ENCODE measurements around the gene RNF167. TPM values are rescaled to one million over a fixed set of nuclear protein-coding genes. Genes with fewer than 3 reads are reported as not detected.
A peak's percentile ranks its signal among the peaks of the same experiment; 100 is the strongest.

The RNF167 gene
- total RNA-seq, 2 donors from 2014 or later, result 66.9 to 68.6 TPM

DNA sequence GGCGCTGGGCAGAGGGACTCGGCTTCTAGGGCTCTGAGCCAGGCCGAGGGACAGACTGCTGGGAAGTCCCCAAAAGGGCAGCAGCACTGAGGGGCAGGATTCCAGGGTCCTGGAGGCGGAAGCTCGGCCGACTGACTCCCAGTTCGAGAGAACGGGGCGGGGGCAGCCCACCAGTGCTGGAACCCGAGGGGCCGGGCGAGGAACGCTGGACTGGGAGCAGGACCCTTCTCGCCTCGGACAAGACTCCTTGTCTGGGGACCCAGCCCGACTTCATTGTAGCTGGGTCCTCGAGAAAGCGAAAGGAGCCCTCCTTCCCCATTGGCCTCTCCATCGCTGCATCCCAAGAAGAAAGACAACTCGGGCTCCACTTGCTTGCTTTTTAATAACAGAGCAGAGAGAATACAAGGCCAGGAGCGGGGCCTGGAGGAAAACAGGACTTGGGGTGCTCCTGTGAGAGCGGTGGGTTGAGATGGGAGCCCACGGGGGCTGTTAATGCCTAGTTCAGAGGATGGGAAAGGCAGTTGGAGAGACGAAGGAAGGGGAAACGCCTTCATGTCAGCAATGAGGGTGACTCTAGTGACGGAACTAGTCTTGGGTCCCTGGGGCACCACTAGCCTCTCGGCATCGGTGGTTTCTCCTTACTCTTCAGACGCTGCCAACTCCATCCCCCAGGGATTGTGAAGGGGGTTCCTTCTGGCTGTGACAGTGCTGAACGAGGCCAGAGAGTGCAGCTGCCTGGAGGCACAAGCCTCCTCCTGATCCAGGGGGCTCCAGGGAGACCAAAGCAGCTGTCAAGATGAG is 47.9 kb downstream of the RNF167 start:
- no peaks in the 10 kb centered on the region for H3K27me3 ChIP-seq
- H3K4me3 ChIP-seq, result peak overlapping the region; percentile 91
- peak overlapping the region; percentile 96 to 97 for H3K27ac ChIP-seq
- H3K9me3 ChIP-seq, result no peaks in the 10 kb centered on the region
- peak; percentile 62 for DNase-seq (ENCODE audit: low spot score)
- peaks cover 10% of the 10 kb centered on the region for H3K36me3 ChIP-seq
- TF ChIP-seq, protein P1, sequence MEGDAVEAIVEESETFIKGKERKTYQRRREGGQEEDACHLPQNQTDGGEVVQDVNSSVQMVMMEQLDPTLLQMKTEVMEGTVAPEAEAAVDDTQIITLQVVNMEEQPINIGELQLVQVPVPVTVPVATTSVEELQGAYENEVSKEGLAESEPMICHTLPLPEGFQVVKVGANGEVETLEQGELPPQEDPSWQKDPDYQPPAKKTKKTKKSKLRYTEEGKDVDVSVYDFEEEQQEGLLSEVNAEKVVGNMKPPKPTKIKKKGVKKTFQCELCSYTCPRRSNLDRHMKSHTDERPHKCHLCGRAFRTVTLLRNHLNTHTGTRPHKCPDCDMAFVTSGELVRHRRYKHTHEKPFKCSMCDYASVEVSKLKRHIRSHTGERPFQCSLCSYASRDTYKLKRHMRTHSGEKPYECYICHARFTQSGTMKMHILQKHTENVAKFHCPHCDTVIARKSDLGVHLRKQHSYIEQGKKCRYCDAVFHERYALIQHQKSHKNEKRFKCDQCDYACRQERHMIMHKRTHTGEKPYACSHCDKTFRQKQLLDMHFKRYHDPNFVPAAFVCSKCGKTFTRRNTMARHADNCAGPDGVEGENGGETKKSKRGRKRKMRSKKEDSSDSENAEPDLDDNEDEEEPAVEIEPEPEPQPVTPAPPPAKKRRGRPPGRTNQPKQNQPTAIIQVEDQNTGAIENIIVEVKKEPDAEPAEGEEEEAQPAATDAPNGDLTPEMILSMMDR (IDR thresholded peaks at IDR 0.05), result no peak
- peaks cover 0 to 30% of the 10 kb centered on the region in 2 donors for H3K4me1 ChIP-seq

DNA sequence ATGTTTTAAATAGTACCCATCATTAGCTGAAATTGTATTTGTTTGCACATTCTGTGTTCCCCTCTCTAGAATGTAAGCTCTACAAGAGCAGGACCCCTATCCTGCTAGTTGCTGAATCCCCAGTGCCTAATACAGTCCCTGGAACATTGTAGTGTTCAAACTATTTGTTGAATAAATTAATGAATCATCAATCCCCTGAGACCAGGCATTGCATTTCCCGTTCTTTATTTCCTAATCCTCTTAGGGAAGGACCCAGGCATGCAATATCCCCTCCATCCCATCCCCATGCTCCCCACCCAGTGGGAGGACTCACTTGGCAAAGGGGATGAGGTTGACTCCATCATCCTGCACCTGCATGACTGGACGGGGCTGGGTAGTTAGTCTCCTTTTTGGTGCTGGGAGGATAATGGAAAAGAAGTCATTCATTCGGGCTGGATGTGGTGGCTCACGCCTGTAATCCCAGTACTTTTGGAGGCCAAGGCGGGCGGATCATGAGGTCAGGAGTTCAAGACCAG is 54.1 kb downstream of the RNF167 start:
- Histone ChIP-seq H3K36me3 (no peaks in the 10 kb centered on the region), H3K4me3 (no peak overlapping the region), H3K4me1 (peaks cover 0 to 16% of the 10 kb centered on the region in 2 donors), H3K27ac (no peak overlapping the region), H3K27me3 (no peaks in the 10 kb centered on the region), H3K9me3 (no peaks in the 10 kb centered on the region)
- DNase-seq (ENCODE audit: low spot score), result no peak
- TF ChIP-seq, protein P1 (IDR thresholded peaks at IDR 0.05), result no peak

Small RNA genes lying within 50 kb of the gene (microRNA-seq; reads per million reads assigned to microRNA genes)
- 0 to 0.71 reads per million in 2 donors for gene MIR6864 (ENCODE audit: borderline number of aligned reads in 2 of 2, borderline replicate concordance in 1 of 2)
- gene MIR6865 (ENCODE audit: borderline number of aligned reads in 2 of 2, borderline replicate concordance in 1 of 2), result 0 to 1.4 reads per million in 2 donors

Other genes starting within 250 kb of the RNF167 start
- gene PELP1, start 236.1 kb upstream of the RNF167 start, total RNA-seq, result 10 to 100 TPM; 14.6 to 22.3 TPM
- 10 to 100 TPM in 1 of 2 donors, 1 to 10 TPM in 1; 9.0 to 22.9 TPM for gene ARRB2, start 229.6 kb upstream of the RNF167 start, total RNA-seq
- gene MED11, start 208.8 kb upstream of the RNF167 start, total RNA-seq, result 10 to 100 TPM; 25.1 to 31.2 TPM
- under 1 TPM in 1 of 2 donors, not detected in 1; 0.31 TPM for gene ZMYND15, start 200.4 kb upstream of the RNF167 start, total RNA-seq
- gene CXCL16, start 200.3 kb upstream of the RNF167 start, total RNA-seq, result 10 to 100 TPM in 1 of 2 donors, 1 to 10 TPM in 1; 5.2 to 12.4 TPM
- gene TM4SF5, start 168.4 kb upstream of the RNF167 start, total RNA-seq, result not detected
- gene VMO1, start 153.9 kb upstream of the RNF167 start, total RNA-seq, result 1 to 10 TPM in 1 of 2 donors, not detected in 1; 3.9 TPM
- gene GLTPD2, start 151.3 kb upstream of the RNF167 start, total RNA-seq, result not detected
- gene PSMB6, start 144.1 kb upstream of the RNF167 start, total RNA-seq, result 100 to 1,000 TPM; 153 to 201 TPM
- 1 to 10 TPM; 5.5 to 6.7 TPM for gene PLD2, start 133.1 kb upstream of the RNF167 start, total RNA-seq
- 10 to 100 TPM; 20.9 to 22.2 TPM for gene MINK1, start 106.9 kb upstream of the RNF167 start, total RNA-seq
- 1 to 10 TPM; 1.7 to 4.2 TPM for gene C17orf107, start 40.7 kb upstream of the RNF167 start, total RNA-seq
- 100 to 1,000 TPM in 1 of 2 donors, 10 to 100 TPM in 1; 49.3 to 167 TPM for gene CHRNE, start 37.2 kb upstream of the RNF167 start, total RNA-seq
- gene GP1BA, start 8.0 kb upstream of the RNF167 start, total RNA-seq, result not detected
- gene SLC25A11, start 222 bp upstream of the RNF167 start, total RNA-seq, result 100 to 1,000 TPM in 1 of 2 donors, 10 to 100 TPM in 1; 99.5 to 188 TPM
- gene PFN1, start 8.3 kb downstream of the RNF167 start, total RNA-seq, result 100 to 1,000 TPM; 218 to 425 TPM
- gene ENO3, start 10.9 kb downstream of the RNF167 start, total RNA-seq, result 100 to 1,000 TPM; 235 to 563 TPM
- gene SPAG7, start 27.5 kb downstream of the RNF167 start, total RNA-seq, result 100 to 1,000 TPM in 1 of 2 donors, 10 to 100 TPM in 1; 83.9 to 122 TPM
- 10 to 100 TPM; 20.3 to 24.7 TPM for gene CAMTA2, start 47.4 kb downstream of the RNF167 start, total RNA-seq
- 1 to 10 TPM; 1.7 to 2.9 TPM for gene INCA1, start 57.3 kb downstream of the RNF167 start, total RNA-seq
- 100 to 1,000 TPM; 179 to 232 TPM for gene KIF1C, start 57.7 kb downstream of the RNF167 start, total RNA-seq
- not detected for gene SLC52A1, start 95.2 kb downstream of the RNF167 start, total RNA-seq
- 1 to 10 TPM; 7.2 to 7.4 TPM for gene ZFP3, start 138.2 kb downstream of the RNF167 start, total RNA-seq
- gene ZNF232, start 171.6 kb downstream of the RNF167 start, total RNA-seq, result 1 to 10 TPM; 2.7 to 5.6 TPM
- not detected for gene USP6, start 175.8 kb downstream of the RNF167 start, total RNA-seq